Astrocyte (in vitro differentiated cells and primary cell): ENCODE data around the gene MICALL2. TPM values are rescaled to one million over a fixed set of nuclear protein-coding genes. Genes with fewer than 3 reads are reported as not detected.

Experiments used
- DNase-seq: peaks from one replicate; pipeline ENCODE4 v3.0.0-alpha.2; 2010; ENCODE audit warnings: low read depth
- FAIRE-seq: peaks from 2 replicates; lab custom pipeline; 2011; peaks lifted over from hg19 to GRCh38; lab: Jason Lieb, UNC
- H2AFZ ChIP-seq: 2 replicates; pipeline ENCODE4 v1.6.0; 2012; ENCODE audit warnings: low read depth, low read length, inconsistent platforms
- H3K27ac ChIP-seq: 2 replicates; pipeline ENCODE4 v1.5.1; 2011; ENCODE audit warnings: low read depth, low read length, inconsistent platforms
- H3K27me3 ChIP-seq: 2 replicates; pipeline ENCODE4 v1.6.0; 2011; ENCODE audit warnings: low read length, inconsistent platforms; ENCODE audit not compliant: insufficient read depth
- H3K36me3 ChIP-seq: 2 replicates; pipeline ENCODE4 v1.5.1; 2011; ENCODE audit warnings: low read length, inconsistent platforms; ENCODE audit not compliant: insufficient read depth
- H3K4me1 ChIP-seq: 2 replicates; pipeline ENCODE4 v1.5.1; 2011; ENCODE audit warnings: low read length, inconsistent platforms; ENCODE audit not compliant: insufficient read depth
- H3K4me2 ChIP-seq: 2 replicates; pipeline ENCODE4 v1.6.0; 2012; ENCODE audit warnings: low read length, inconsistent platforms
- H3K4me3 ChIP-seq: 2 replicates; pipeline ENCODE4 v1.5.1; 2011; ENCODE audit warnings: low read depth, mild to moderate bottlenecking, low read length, inconsistent platforms; ENCODE audit not compliant: insufficient read depth
- H3K79me2 ChIP-seq: 2 replicates; pipeline ENCODE4 v1.6.0; 2012; ENCODE audit warnings: mild to moderate bottlenecking, low read length, inconsistent platforms; ENCODE audit not compliant: insufficient read depth
- H3K9ac ChIP-seq: 2 replicates; pipeline ENCODE4 v1.6.0; 2012; ENCODE audit warnings: mild to moderate bottlenecking, low read length, inconsistent platforms
- H3K9me3 ChIP-seq: 2 replicates; pipeline ENCODE4 v1.5.1; 2012; ENCODE audit warnings: low read depth, mild to moderate bottlenecking, low read length, inconsistent platforms; ENCODE audit not compliant: insufficient read depth
- H4K20me1 ChIP-seq: 2 replicates; pipeline ENCODE4 v1.6.0; 2012; ENCODE audit warnings: low read length, inconsistent platforms; ENCODE audit not compliant: insufficient read depth
- H3K27ac Mint-ChIP-seq: one replicate; pipeline ENCODE4 v1.8.0; 2021; ENCODE audit warnings: mild to moderate bottlenecking, mixed read lengths; ENCODE audit not compliant: unreplicated experiment
- H3K27me3 Mint-ChIP-seq: one replicate; pipeline ENCODE4 v1.8.0; 2021; ENCODE audit warnings: low read depth, mixed read lengths; ENCODE audit not compliant: unreplicated experiment
- H3K36me3 Mint-ChIP-seq: one replicate; pipeline ENCODE4 v1.8.0; 2021; ENCODE audit warnings: low read depth, mixed read lengths; ENCODE audit not compliant: unreplicated experiment
- H3K4me1 Mint-ChIP-seq: one replicate; pipeline ENCODE4 v1.8.0; 2021; ENCODE audit warnings: low read depth, mixed read lengths; ENCODE audit not compliant: unreplicated experiment
- H3K4me3 Mint-ChIP-seq: one replicate; pipeline ENCODE4 v1.8.0; 2021; ENCODE audit warnings: mild to moderate bottlenecking, moderate library complexity, mixed read lengths; ENCODE audit not compliant: unreplicated experiment
- H3K9me3 Mint-ChIP-seq: one replicate; pipeline ENCODE4 v1.8.0; 2021; ENCODE audit warnings: mild to moderate bottlenecking, mixed read lengths; ENCODE audit not compliant: unreplicated experiment
- EZH2 ChIP-seq: IDR thresholded peaks from 2 replicates; pipeline ENCODE4 v1.6.1; 2012; ENCODE audit warnings: mild to moderate bottlenecking, low read length, inconsistent platforms; ENCODE audit not compliant: insufficient read depth
- total RNA-seq: library from RNA; stranded (reverse); gene quantifications from 2 replicates; pipeline ENCODE4 v1.2.1, GENCODE V29; 2021
- TF ChIP-seq, protein P1 (sequence below): IDR thresholded peaks from 2 replicates; pipeline ENCODE4 v1.5.1; 2011; ENCODE audit warnings: low read depth, mild to moderate bottlenecking, inconsistent platforms, low read length, moderate library complexity; ENCODE audit not compliant: insufficient read depth

The MICALL2 gene
- total RNA-seq, 1 donor from 2014 or later: 43.4 TPM

DNA sequence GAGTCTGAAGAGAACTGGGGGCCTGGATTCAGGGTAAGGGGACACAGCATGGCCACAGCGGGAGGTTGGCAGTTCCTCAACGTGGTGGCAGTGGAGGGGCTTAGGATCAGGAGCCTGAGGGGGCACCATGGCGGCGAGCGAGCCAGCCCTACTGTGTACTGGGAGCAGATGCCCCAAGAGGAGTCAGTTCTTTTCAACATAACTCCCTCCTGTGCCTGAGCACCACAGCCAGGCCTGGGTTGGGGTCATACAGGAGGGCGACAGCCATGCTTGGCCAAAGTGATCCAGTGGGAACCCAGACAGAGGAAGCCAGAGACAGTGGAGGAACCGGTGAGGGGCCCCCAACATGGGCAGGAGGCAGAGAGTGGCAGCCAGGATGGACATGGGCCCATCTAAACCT lies 65.8 kb downstream of the MICALL2 start:
- Mint-ChIP-seq H3K27ac (no peak overlapping the region), H3K4me1 (no peaks in the 10 kb centered on the region), H3K4me3 (no peak overlapping the region), H3K36me3 (peaks cover 2% of the 10 kb centered on the region), H3K27me3 (peaks cover 50% of the 10 kb centered on the region), H3K9me3 (peaks cover 17% of the 10 kb centered on the region)
- no peak for TF ChIP-seq EZH2
- TF ChIP-seq, protein P1, sequence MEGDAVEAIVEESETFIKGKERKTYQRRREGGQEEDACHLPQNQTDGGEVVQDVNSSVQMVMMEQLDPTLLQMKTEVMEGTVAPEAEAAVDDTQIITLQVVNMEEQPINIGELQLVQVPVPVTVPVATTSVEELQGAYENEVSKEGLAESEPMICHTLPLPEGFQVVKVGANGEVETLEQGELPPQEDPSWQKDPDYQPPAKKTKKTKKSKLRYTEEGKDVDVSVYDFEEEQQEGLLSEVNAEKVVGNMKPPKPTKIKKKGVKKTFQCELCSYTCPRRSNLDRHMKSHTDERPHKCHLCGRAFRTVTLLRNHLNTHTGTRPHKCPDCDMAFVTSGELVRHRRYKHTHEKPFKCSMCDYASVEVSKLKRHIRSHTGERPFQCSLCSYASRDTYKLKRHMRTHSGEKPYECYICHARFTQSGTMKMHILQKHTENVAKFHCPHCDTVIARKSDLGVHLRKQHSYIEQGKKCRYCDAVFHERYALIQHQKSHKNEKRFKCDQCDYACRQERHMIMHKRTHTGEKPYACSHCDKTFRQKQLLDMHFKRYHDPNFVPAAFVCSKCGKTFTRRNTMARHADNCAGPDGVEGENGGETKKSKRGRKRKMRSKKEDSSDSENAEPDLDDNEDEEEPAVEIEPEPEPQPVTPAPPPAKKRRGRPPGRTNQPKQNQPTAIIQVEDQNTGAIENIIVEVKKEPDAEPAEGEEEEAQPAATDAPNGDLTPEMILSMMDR: no peak
- no peaks in the 10 kb centered on the region for H3K36me3 ChIP-seq
- no peaks in the 10 kb centered on the region for H3K79me2 ChIP-seq
- H3K9me3 ChIP-seq: peaks cover 16% of the 10 kb centered on the region
- no peaks in the 10 kb centered on the region for H4K20me1 ChIP-seq
- H3K4me3 ChIP-seq: no peak overlapping the region
- no peak overlapping the region for H3K27ac ChIP-seq
- no peak overlapping the region for H3K9ac ChIP-seq
- DNase-seq (no peak), FAIRE-seq (no peak)
- no peak overlapping the region for H3K4me2 ChIP-seq
- peaks cover 4% of the 10 kb centered on the region for H3K4me1 ChIP-seq
- no peak overlapping the region for H2AFZ ChIP-seq
- peaks cover 14% of the 10 kb centered on the region for H3K27me3 ChIP-seq

DNA sequence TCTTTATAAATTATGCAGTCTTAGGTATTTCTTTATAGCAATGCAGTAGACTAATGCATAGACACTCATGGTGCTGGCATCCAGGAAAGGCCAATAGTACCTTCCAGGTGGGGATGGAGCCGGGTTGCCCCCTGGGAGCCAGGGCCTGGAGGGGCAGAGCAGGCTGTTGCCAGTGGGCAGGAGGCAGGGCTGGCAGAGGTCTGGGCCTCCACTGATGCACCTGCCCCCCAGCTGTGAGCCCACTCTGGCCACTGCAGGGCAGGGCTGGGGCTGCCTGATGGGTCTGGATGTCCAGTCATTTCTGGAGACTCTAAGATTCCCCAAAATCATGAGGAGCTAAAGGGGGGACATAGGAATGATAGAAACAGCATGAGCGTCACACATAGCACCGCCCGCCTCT lies 66.7 kb downstream of the MICALL2 start:
- H3K27ac ChIP-seq: no peak overlapping the region
- H3K27me3 ChIP-seq: peaks cover 16% of the 10 kb centered on the region
- peaks cover 4% of the 10 kb centered on the region for H3K4me1 ChIP-seq
- no peak for FAIRE-seq
- DNase-seq: no peak
- no peak overlapping the region for H3K27ac Mint-ChIP-seq
- H3K9me3 Mint-ChIP-seq: peaks cover 17% of the 10 kb centered on the region
- no peak overlapping the region for H3K4me2 ChIP-seq
- H3K9ac ChIP-seq: no peak overlapping the region
- H4K20me1 ChIP-seq: no peaks in the 10 kb centered on the region
- TF ChIP-seq, protein P1: no peak
- no peak for TF ChIP-seq EZH2
- no peaks in the 10 kb centered on the region for H3K36me3 ChIP-seq
- H3K27me3 Mint-ChIP-seq: peaks cover 56% of the 10 kb centered on the region
- no peaks in the 10 kb centered on the region for H3K4me1 Mint-ChIP-seq
- H3K9me3 ChIP-seq: peaks cover 16% of the 10 kb centered on the region
- H3K4me3 ChIP-seq: no peak overlapping the region
- H2AFZ ChIP-seq: no peak overlapping the region
- H3K79me2 ChIP-seq: no peaks in the 10 kb centered on the region
- no peak overlapping the region for H3K4me3 Mint-ChIP-seq
- H3K36me3 Mint-ChIP-seq: peaks cover 2% of the 10 kb centered on the region

DNA sequence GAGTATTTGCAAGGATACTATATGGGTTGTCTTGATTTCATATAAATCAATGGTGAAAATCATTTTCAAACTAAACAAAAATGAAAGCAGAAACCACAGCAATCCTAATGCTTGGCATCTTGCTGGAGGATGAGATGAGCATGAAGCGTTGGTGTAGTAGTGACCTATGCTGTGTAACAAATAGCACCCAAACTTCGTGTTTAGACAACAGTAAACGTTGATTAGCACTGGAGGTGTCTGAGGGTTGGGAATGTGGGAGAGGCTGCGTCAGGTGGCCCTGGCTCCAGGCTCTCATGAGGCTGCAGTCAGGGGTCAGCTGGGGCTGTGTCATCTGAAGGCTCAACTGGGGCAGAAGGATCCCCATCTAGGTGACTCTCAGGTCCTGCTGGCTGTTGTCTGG lies 67.8 kb downstream of the MICALL2 start:
- no peak overlapping the region for H3K27ac ChIP-seq
- no peaks in the 10 kb centered on the region for H3K4me1 ChIP-seq
- Mint-ChIP-seq H3K9me3 (peaks cover 14% of the 10 kb centered on the region), H3K4me1 (no peaks in the 10 kb centered on the region), H3K36me3 (no peaks in the 10 kb centered on the region), H3K27ac (no peak overlapping the region), H3K4me3 (no peak overlapping the region), H3K27me3 (peaks cover 56% of the 10 kb centered on the region)
- no peak overlapping the region for H3K4me3 ChIP-seq
- no peaks in the 10 kb centered on the region for H4K20me1 ChIP-seq
- no peak overlapping the region for H2AFZ ChIP-seq
- no peak for TF ChIP-seq EZH2
- TF ChIP-seq, protein P1: no peak
- DNase-seq (no peak), FAIRE-seq (no peak)
- H3K36me3 ChIP-seq: no peaks in the 10 kb centered on the region
- no peaks in the 10 kb centered on the region for H3K79me2 ChIP-seq
- H3K9me3 ChIP-seq: peaks cover 16% of the 10 kb centered on the region
- H3K27me3 ChIP-seq: peaks cover 16% of the 10 kb centered on the region
- no peak overlapping the region for H3K9ac ChIP-seq
- H3K4me2 ChIP-seq: no peak overlapping the region
